ENCODE measurements around the gene CD48. TPM values are rescaled to one million over a fixed set of nuclear protein-coding genes. Genes with fewer than 3 reads are reported as not detected.

The CD48 gene
- 100 to 1,000 TPM; 387 to 395 TPM for total RNA-seq
- polyA plus RNA-seq (2013, experiment 1 of 2): 800 TPM
- 719 TPM for polyA plus RNA-seq (2013, experiment 2 of 2)
- 180 to 576 (median 304) reads per million in 172 experiments for total RNA-seq

- H3K27ac Mint-ChIP-seq: no peak within 1 kb of the TSS
These were observed at the start of gene CD48 for GRCh38 chr1:160711602-160712311. Gene CD48 (minus strand): TSS chr1:160711822. CDS start chr1:160711763, 59 bp downstream.

GRCh38 chr1:160761046-160761445 is 49.4 kb upstream of the CD48 start:
- no peaks in the 10 kb centered on the region for H3K9me3 Mint-ChIP-seq
- H3K9me3 ChIP-seq (ENCODE audit: control insufficient read depth in 1 of 2, insufficient read depth in 1 of 2, low read length in 2 of 2): no peaks in the 10 kb centered on the region
- intact Hi-C loops (cut with DNase I, micrococcal nuclease): no loop called here
- no peaks in the 10 kb centered on the region for H3K27me3 Mint-ChIP-seq
- H3K4me1 Mint-ChIP-seq (ENCODE audit: low read depth): no peaks in the 10 kb centered on the region
- H3K36me3 Mint-ChIP-seq (ENCODE audit: low read depth): no peaks in the 10 kb centered on the region
- no peak for DNase-seq
- ChIA-PET POLR2A (no interaction called here), CTCF (no interaction called here)
- no peak overlapping the region for H3K4me3 ChIP-seq (ENCODE audit: low read length)
- H3K36me3 ChIP-seq (ENCODE audit: insufficient read depth, low read length): no peaks in the 10 kb centered on the region
- TF ChIP-seq CTCF (IDR thresholded peaks at IDR 0.05): no peak
- ATAC-seq (ENCODE audit: poor library complexity): no peak
- no peak overlapping the region for H3K27ac ChIP-seq (ENCODE audit: low read depth in 1 of 2, low read length in 2 of 2)
- H3K4me3 Mint-ChIP-seq: no peak overlapping the region
- peaks cover 8% of the 10 kb centered on the region for H3K4me1 ChIP-seq (ENCODE audit: insufficient read depth, low read length)
- no peaks in the 10 kb centered on the region for H3K27me3 ChIP-seq (ENCODE audit: control insufficient read depth in 1 of 2, insufficient read depth in 2 of 2, low read length in 2 of 2)
- H3K27ac Mint-ChIP-seq: no peak overlapping the region

More at GRCh38 chr1:160711602-160712311, at the start of gene CD48:
- Mint-ChIP-seq H3K4me3 (no peak within 1 kb of the TSS), H3K27me3 (no peaks in the 10 kb centered on the region), H3K36me3 (ENCODE audit: low read depth) (peaks cover 18% of the 10 kb centered on the region), H3K9me3 (no peaks in the 10 kb centered on the region), H3K4me1 (ENCODE audit: low read depth) (peaks cover 50% of the 10 kb centered on the region)
- H3K27me3 ChIP-seq (ENCODE audit: control insufficient read depth in 1 of 2, insufficient read depth in 2 of 2, low read length in 2 of 2): no peaks in the 10 kb centered on the region
- peak within 1 kb of the TSS; percentile 86 to 93 for H3K27ac ChIP-seq (ENCODE audit: low read depth in 1 of 2, low read length in 2 of 2)
- DNase-seq: peak in 11 of 14 experiments; percentile 26 to 88 (median 50)
- ATAC-seq (ENCODE audit: poor library complexity): peak; percentile 52
- POLR2A ChIA-PET: interaction anchor here (0.7 to 4.4 kb wide), 14 partner anchors 9 to 210 kb away, joined by 3 to 25 read pairs (median 4); partner anchors contain the start of gene SLAMF1
- no peaks in the 10 kb centered on the region for H3K9me3 ChIP-seq (ENCODE audit: control insufficient read depth in 1 of 2, insufficient read depth in 1 of 2, low read length in 2 of 2)
- H3K4me3 ChIP-seq (ENCODE audit: low read length): peak within 1 kb of the TSS; percentile 73
- peaks cover 52% of the 10 kb centered on the region for H3K4me1 ChIP-seq (ENCODE audit: insufficient read depth, low read length)
- peaks cover 2% of the 10 kb centered on the region for H3K36me3 ChIP-seq (ENCODE audit: insufficient read depth, low read length)
- CTCF ChIA-PET: interaction anchor here (1.3 to 5.3 kb wide), 5 partner anchors 9 to 56 kb away, joined by 4 to 21 read pairs (median 7); no protein-coding TSS in a partner anchor
- intact Hi-C loops (cut with DNase I, micrococcal nuclease): loop anchor here in 1 of 2 experiments (1.0 kb wide), 1 partner anchor 30 kb away; no protein-coding TSS in a partner anchor
- TF ChIP-seq CTCF (IDR thresholded peaks at IDR 0.05): no peak

DNA sequence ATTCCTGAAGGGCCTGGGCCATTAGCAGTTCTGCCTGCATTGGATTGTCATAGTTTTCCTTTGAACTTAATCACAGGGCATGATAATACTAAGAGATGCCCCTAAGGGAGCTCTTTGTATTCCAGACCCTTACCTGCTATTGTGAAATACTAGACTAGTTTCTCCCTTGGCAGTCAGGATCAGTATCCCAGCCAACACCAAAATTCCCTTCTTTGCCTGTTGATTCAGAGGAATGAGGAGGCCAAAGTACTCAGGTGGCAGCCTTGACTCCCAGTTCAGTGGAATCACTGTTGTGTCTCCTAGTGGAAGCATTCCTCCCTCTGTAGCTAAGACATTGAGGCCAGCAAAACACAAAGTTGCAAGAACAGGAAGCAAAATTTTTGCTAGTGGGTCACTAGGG is 48.1 kb upstream of the CD48 start:
- Histone ChIP-seq H3K27ac (ENCODE audit: low read depth in 1 of 2, low read length in 2 of 2) (no peak overlapping the region), H3K4me3 (ENCODE audit: low read length) (no peak overlapping the region), H3K27me3 (ENCODE audit: control insufficient read depth in 1 of 2, insufficient read depth in 2 of 2, low read length in 2 of 2) (no peaks in the 10 kb centered on the region), H3K9me3 (ENCODE audit: control insufficient read depth in 1 of 2, insufficient read depth in 1 of 2, low read length in 2 of 2) (no peaks in the 10 kb centered on the region), H3K36me3 (ENCODE audit: insufficient read depth, low read length) (no peaks in the 10 kb centered on the region), H3K4me1 (ENCODE audit: insufficient read depth, low read length) (peaks cover 14% of the 10 kb centered on the region)
- no peak overlapping the region for H3K27ac Mint-ChIP-seq
- no peaks in the 10 kb centered on the region for H3K9me3 Mint-ChIP-seq
- no peaks in the 10 kb centered on the region for H3K4me1 Mint-ChIP-seq (ENCODE audit: low read depth)
- no peaks in the 10 kb centered on the region for H3K36me3 Mint-ChIP-seq (ENCODE audit: low read depth)
- intact Hi-C loops (cut with DNase I, micrococcal nuclease): no loop called here
- DNase-seq: no peak
- ATAC-seq (ENCODE audit: poor library complexity): no peak
- TF ChIP-seq CTCF (IDR thresholded peaks at IDR 0.05): no peak
- H3K27me3 Mint-ChIP-seq: no peaks in the 10 kb centered on the region
- no peak overlapping the region for H3K4me3 Mint-ChIP-seq
- ChIA-PET POLR2A (interaction anchor here (1.0 kb wide), 1 partner anchor 55 kb away, joined by 3 read pairs; no protein-coding TSS in a partner anchor), CTCF (no interaction called here)

Measured in CD4-positive, alpha-beta T cell (primary cell).